ENCODE results near the gene HSD3B2. TPM values are rescaled to one million over a fixed set of nuclear protein-coding genes. Genes with fewer than 3 reads are reported as not detected.

The HSD3B2 gene
- total and polyA plus RNA-seq, 8 donors, result 0.10 to 9.9 (median 1.4) TPM; not detected in 3

- Histone ChIP-seq H3K4me1 (no peaks in the 10 kb centered on the region), H3K9me3 (no peaks in the 10 kb centered on the region), H3K4me3 (no peak overlapping the region), H3K27me3 (no peaks in the 10 kb centered on the region), H3K27ac (no peak overlapping the region), H3K36me3 (no peaks in the 10 kb centered on the region)
- 69 to 82% (median 72%) methylated on average over 2 of the region's 2 CpGs for WGBS, 5 donors
- TF ChIP-seq EP300 (IDR thresholded peaks at IDR 0.05) (no peak), POLR2A (IDR thresholded peaks at IDR 0.05) (no peak), POLR2AphosphoS5 (IDR thresholded peaks at IDR 0.05) (no peak)
- TF ChIP-seq, protein P1, sequence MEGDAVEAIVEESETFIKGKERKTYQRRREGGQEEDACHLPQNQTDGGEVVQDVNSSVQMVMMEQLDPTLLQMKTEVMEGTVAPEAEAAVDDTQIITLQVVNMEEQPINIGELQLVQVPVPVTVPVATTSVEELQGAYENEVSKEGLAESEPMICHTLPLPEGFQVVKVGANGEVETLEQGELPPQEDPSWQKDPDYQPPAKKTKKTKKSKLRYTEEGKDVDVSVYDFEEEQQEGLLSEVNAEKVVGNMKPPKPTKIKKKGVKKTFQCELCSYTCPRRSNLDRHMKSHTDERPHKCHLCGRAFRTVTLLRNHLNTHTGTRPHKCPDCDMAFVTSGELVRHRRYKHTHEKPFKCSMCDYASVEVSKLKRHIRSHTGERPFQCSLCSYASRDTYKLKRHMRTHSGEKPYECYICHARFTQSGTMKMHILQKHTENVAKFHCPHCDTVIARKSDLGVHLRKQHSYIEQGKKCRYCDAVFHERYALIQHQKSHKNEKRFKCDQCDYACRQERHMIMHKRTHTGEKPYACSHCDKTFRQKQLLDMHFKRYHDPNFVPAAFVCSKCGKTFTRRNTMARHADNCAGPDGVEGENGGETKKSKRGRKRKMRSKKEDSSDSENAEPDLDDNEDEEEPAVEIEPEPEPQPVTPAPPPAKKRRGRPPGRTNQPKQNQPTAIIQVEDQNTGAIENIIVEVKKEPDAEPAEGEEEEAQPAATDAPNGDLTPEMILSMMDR (IDR thresholded peaks at IDR 0.05), result no peak
- intact Hi-C loops (cut with DNase I; ENCODE audit: low total_unique reads), result no loop called here
- DNase-seq, result no peak
These were observed 14.0 kb downstream of the HSD3B2 start for GRCh38 chr1:119428991-119429390.

GRCh38 chr1:119429687-119430086 lies 14.7 kb downstream of the HSD3B2 start:
- TF ChIP-seq, protein P1 (IDR thresholded peaks at IDR 0.05), result no peak
- TF ChIP-seq EP300 (IDR thresholded peaks at IDR 0.05) (no peak), POLR2AphosphoS5 (IDR thresholded peaks at IDR 0.05) (no peak), POLR2A (IDR thresholded peaks at IDR 0.05) (no peak)
- no peaks in the 10 kb centered on the region for H3K4me1 ChIP-seq
- WGBS, 5 donors, result 65 to 71% (median 68%) methylated on average over 4 of the region's 4 CpGs
- no peaks in the 10 kb centered on the region for H3K9me3 ChIP-seq
- H3K4me3 ChIP-seq, result no peak overlapping the region
- no peaks in the 10 kb centered on the region for H3K27me3 ChIP-seq
- H3K36me3 ChIP-seq, result no peaks in the 10 kb centered on the region
- intact Hi-C loops (cut with DNase I; ENCODE audit: low total_unique reads), result no loop called here
- no peak overlapping the region for H3K27ac ChIP-seq
- DNase-seq, result no peak

- Histone ChIP-seq H3K27ac (no peak overlapping the region), H3K36me3 (no peaks in the 10 kb centered on the region), H3K4me3 (no peak overlapping the region), H3K9me3 (no peaks in the 10 kb centered on the region), H3K4me1 (no peaks in the 10 kb centered on the region), H3K27me3 (no peaks in the 10 kb centered on the region)
- no peak for DNase-seq
- intact Hi-C loops (cut with DNase I; ENCODE audit: low total_unique reads), result no loop called here
- TF ChIP-seq POLR2A (IDR thresholded peaks at IDR 0.05) (no peak), POLR2AphosphoS5 (IDR thresholded peaks at IDR 0.05) (no peak), EP300 (IDR thresholded peaks at IDR 0.05) (no peak)
- TF ChIP-seq, protein P1 (IDR thresholded peaks at IDR 0.05), result no peak
- 65 to 87% (median 78%) methylated on average over 2 of the region's 2 CpGs for WGBS, 5 donors
These were observed 15.5 kb downstream of the HSD3B2 start for GRCh38 chr1:119430486-119430885.

GRCh38 chr1:119431836-119432235 lies 16.9 kb downstream of the HSD3B2 start:
- H3K36me3 ChIP-seq, result no peaks in the 10 kb centered on the region
- H3K27ac ChIP-seq, result no peak overlapping the region
- no peaks in the 10 kb centered on the region for H3K9me3 ChIP-seq
- H3K4me1 ChIP-seq, result no peaks in the 10 kb centered on the region
- no peak overlapping the region for H3K4me3 ChIP-seq
- intact Hi-C loops (cut with DNase I; ENCODE audit: low total_unique reads), result no loop called here
- TF ChIP-seq, protein P1 (IDR thresholded peaks at IDR 0.05), result no peak
- TF ChIP-seq EP300 (IDR thresholded peaks at IDR 0.05) (no peak), POLR2AphosphoS5 (IDR thresholded peaks at IDR 0.05) (no peak), POLR2A (IDR thresholded peaks at IDR 0.05) (no peak)
- no peak for DNase-seq
- no peaks in the 10 kb centered on the region for H3K27me3 ChIP-seq
- 37 to 63% (median 52%) methylated on average over 3 of the region's 3 CpGs for WGBS, 5 donors

All from stomach (tissue), 9 donors.